H1 (cell line): ENCODE measurements around the gene HCST. TPM values are rescaled to one million over a fixed set of nuclear protein-coding genes. Genes with fewer than 3 reads are reported as not detected.

Source experiments
- CHD1 ChIP-seq: IDR thresholded peaks from 2 replicates; pipeline ENCODE4 v1.6.1; 2012; ENCODE audit warnings: low read depth, low read length, improper control_type of control experiment
- KDM4A ChIP-seq: IDR thresholded peaks from one replicate; pipeline ENCODE4 v1.7.1; 2012; ENCODE audit warnings: low read depth, mild to moderate bottlenecking, moderate library complexity, low read length, inconsistent platforms; ENCODE audit not compliant: severe bottlenecking
- MAFK ChIP-seq: IDR thresholded peaks from 2 replicates; pipeline ENCODE4 v1.6.1; 2012; ENCODE audit warnings: low read depth, mild to moderate bottlenecking, improper control_type of control experiment, low read length
- POLR2A ChIP-seq, 2 experiments: IDR thresholded peaks; 1 replicate in 1 of 2; 2 replicates in 1 of 2; pipeline ENCODE4 v1.6.1; 2011; ENCODE audit warnings: low read depth in 2 of 2, low read length in 2 of 2, mild to moderate bottlenecking in 2 of 2; ENCODE audit errors: control extremely low read depth in 1 of 2
- SP2 ChIP-seq: IDR thresholded peaks from 2 replicates; pipeline ENCODE4 v1.6.1; 2012; ENCODE audit warnings: mild to moderate bottlenecking, low read length, inconsistent platforms
- SP4 ChIP-seq: IDR thresholded peaks from 2 replicates; pipeline ENCODE4 v1.6.1; 2012; ENCODE audit warnings: low read length, inconsistent platforms
- SUZ12 ChIP-seq: fragments of 200-600 bp; sonication (generic); IDR thresholded peaks from 2 replicates; pipeline ENCODE4 v1.6.1; 2012; ENCODE audit warnings: mild to moderate bottlenecking, inconsistent platforms, low read length, moderate library complexity, mixed read lengths
- TCF12 ChIP-seq: IDR thresholded peaks from 2 replicates; pipeline ENCODE4 v1.6.1; 2011; ENCODE audit warnings: low read depth, mild to moderate bottlenecking, low read length
- ZNF274 ChIP-seq: IDR thresholded peaks from 2 replicates; pipeline ENCODE4 v1.7.0; 2012; ENCODE audit warnings: low read length, borderline replicate concordance; ENCODE audit errors: extremely low read depth
- polyA plus RNA-seq, 7 experiments: library from polyadenylated mRNA; depleted of rRNA in 3 of 7; stranded (reverse) in 5 of 7; unstranded in 2 of 7; fragments of >200 nt in 5 of 7; fragments of 200-250 nt in 2 of 7; gene quantifications; 1 replicate in 5 of 7; 2 replicates in 1 of 7; 4 replicates in 1 of 7; pipeline versions ENCODE4 v1.2.1 to v1.2.3, GENCODE V29; 2011 to 2013; ENCODE audit warnings: missing spikeins in 2 of 7, mixed read lengths in 2 of 7
- total RNA-seq: library from RNA; stranded (reverse); fragmentation: NEBNext Ultra II Directional; extraction: Animal tissue kit (Norgen Biotek cat#: 25700); gene quantifications from 2 replicates; pipeline ENCODE4 v1.2.1, GENCODE V29; 2021
- TF ChIP-seq, protein P1 (sequence below): IDR thresholded peaks from 2 replicates; pipeline ENCODE4 v1.6.1; 2012; ENCODE audit warnings: inconsistent platforms

HCST gene
- total and polyA plus RNA-seq, 2 of the 8 experiments (the other 6 are each of a cell fraction or from before 2014, with no cell fraction given), result 2.8 TPM; not detected in 1

DNA sequence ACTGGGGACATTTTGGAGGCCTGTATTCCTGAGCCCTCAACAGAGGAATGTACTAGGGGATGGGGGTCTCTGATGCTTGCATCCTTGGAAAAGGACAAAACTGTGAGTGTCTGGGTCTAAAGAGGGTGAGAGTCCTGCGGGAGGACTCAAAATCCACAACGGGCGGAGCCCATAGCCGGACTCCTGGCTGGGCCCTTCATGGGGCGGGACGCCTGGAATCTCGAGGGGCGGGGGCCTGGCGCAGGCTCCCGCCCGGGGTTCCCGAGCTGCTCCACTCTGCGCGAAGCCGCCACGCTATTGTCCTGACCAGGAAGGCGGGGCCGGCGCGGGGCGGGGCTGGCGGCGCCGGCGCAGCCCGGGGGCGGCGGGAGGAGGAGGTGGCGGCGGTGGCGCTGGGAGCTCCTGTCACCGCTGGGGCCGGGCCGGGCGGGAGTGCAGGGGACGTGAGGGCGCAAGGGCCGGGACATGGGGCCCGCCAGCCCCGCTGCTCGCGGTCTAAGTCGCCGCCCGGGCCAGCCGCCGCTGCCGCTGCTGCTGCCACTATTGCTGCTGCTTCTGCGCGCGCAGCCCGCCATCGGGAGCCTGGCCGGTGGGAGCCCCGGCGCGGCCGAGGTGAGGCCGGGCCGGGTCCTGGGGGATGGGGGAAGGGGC lies 34.0 kb upstream of the HCST start, which contains the start of gene APLP1 (continued):
- TF ChIP-seq, protein P1, sequence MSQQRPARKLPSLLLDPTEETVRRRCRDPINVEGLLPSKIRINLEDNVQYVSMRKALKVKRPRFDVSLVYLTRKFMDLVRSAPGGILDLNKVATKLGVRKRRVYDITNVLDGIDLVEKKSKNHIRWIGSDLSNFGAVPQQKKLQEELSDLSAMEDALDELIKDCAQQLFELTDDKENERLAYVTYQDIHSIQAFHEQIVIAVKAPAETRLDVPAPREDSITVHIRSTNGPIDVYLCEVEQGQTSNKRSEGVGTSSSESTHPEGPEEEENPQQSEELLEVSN, result no peak
- no peak for TF ChIP-seq POLR2A (IDR thresholded peaks at IDR 0.05; ENCODE audit: control extremely low read depth in 1 of 2, low read depth in 2 of 2, low read length in 2 of 2)
- no peak for TF ChIP-seq SP4
- no peak for TF ChIP-seq TCF12
- TF ChIP-seq SP2, result no peak
- no peak for TF ChIP-seq CHD1
- no peak for TF ChIP-seq MAFK
- peak; percentile 42 for TF ChIP-seq SUZ12
- TF ChIP-seq ZNF274, result no peak
- peak; percentile 42 for TF ChIP-seq KDM4A
